Hepatocyte (in vitro differentiated cells): ENCODE measurements around the gene GPC2.

ENCODE experiments used
- CTCF ChIP-seq: fragments of 200-600 bp; sonication (generic); IDR thresholded peaks from 2 replicates; pipeline ENCODE4 v1.5.1; 2016; ENCODE audit warnings: antibody characterized with exemption, mild to moderate bottlenecking; ENCODE audit not compliant: poor library complexity
- EZH2 ChIP-seq: fragments of 200-600 bp; sonication (generic); IDR thresholded peaks from 2 replicates; pipeline ENCODE4 v1.6.1; 2016; ENCODE audit warnings: antibody characterized with exemption, mild to moderate bottlenecking, borderline replicate concordance
- EZH2phosphoT487 ChIP-seq: fragments of 200-600 bp; sonication (generic); IDR thresholded peaks from one replicate; pipeline ENCODE4 v1.6.1; 2018; ENCODE audit warnings: antibody characterized with exemption, mild to moderate bottlenecking, low read depth, moderate library complexity; ENCODE audit not compliant: unreplicated experiment, severe bottlenecking

- TF ChIP-seq CTCF, result no peak
- TF ChIP-seq EZH2, result no peak
- TF ChIP-seq EZH2phosphoT487, result no peak
Observed at GRCh38 chr7:100137851-100138760, 39.1 kb downstream of the GPC2 start.
